Keratinocyte (primary cell): ENCODE data around the gene ISG20L2. TPM values are rescaled to one million over a fixed set of nuclear protein-coding genes. Genes with fewer than 3 reads are reported as not detected.

ENCODE experiments used
- DNase-seq: peaks from one replicate; pipeline ENCODE4 v3.0.0-alpha.2; 2011; ENCODE audit warnings: low read depth, missing footprints, low spot score
- FAIRE-seq: peaks from 2 replicates; lab custom pipeline; 2011; peaks lifted over from hg19 to GRCh38; lab: Jason Lieb, UNC
- H2AFZ ChIP-seq: 2 replicates; pipeline ENCODE4 v1.6.0; 2012; ENCODE audit warnings: low read length, control low read depth, inconsistent platforms; ENCODE audit not compliant: control insufficient read depth
- H3K27ac ChIP-seq: 2 replicates; pipeline ENCODE4 v1.5.1; 2011; ENCODE audit warnings: low read length; ENCODE audit not compliant: control insufficient read depth, insufficient read depth
- H3K27me3 ChIP-seq: 3 replicates; pipeline ENCODE4 v1.6.0; 2011; ENCODE audit warnings: low read length; ENCODE audit not compliant: control insufficient read depth, insufficient read depth; ENCODE audit errors: extremely low read depth
- H3K36me3 ChIP-seq, 2 experiments: 2 replicates in 1 of 2; 3 replicates in 1 of 2; pipeline ENCODE4 v1.5.1; 2011; ENCODE audit warnings: low read length in 2 of 2, mild to moderate bottlenecking in 1 of 2; ENCODE audit not compliant: control insufficient read depth in 2 of 2, insufficient read depth in 2 of 2; ENCODE audit errors: extremely low read depth in 1 of 2
- H3K4me1 ChIP-seq: 3 replicates; pipeline ENCODE4 v1.5.1; 2011; ENCODE audit warnings: low read length; ENCODE audit not compliant: control insufficient read depth, insufficient read depth; ENCODE audit errors: extremely low read depth
- H3K4me2 ChIP-seq: 3 replicates; pipeline ENCODE4 v1.6.0; 2011; ENCODE audit warnings: low read depth, low read length; ENCODE audit not compliant: control insufficient read depth, insufficient read depth; ENCODE audit errors: extremely low read depth
- H3K4me3 ChIP-seq, 3 experiments: fragments of 200-600 bp in 1 of 3; sonication (generic) in 1 of 3; 2 replicates in 2 of 3; 3 replicates in 1 of 3; pipeline ENCODE4 v1.5.1; 2011 to 2016; ENCODE audit warnings: low read length in 3 of 3, mild to moderate bottlenecking in 3 of 3, control low read depth in 2 of 3, inconsistent platforms in 1 of 3, low read depth in 1 of 3, mixed read lengths in 1 of 3, mixed run types in 1 of 3, moderate library complexity in 1 of 3; ENCODE audit not compliant: control insufficient read depth in 2 of 3, insufficient read depth in 2 of 3; ENCODE audit errors: extremely low read depth in 1 of 3
- H3K79me2 ChIP-seq: 2 replicates; pipeline ENCODE4 v1.6.0; 2012; ENCODE audit warnings: low read length; ENCODE audit not compliant: control insufficient read depth, insufficient read depth
- H3K9ac ChIP-seq: 3 replicates; pipeline ENCODE4 v1.6.0; 2011; ENCODE audit warnings: low read length; ENCODE audit not compliant: control insufficient read depth, insufficient read depth; ENCODE audit errors: extremely low read depth
- H3K9me1 ChIP-seq: 3 replicates; pipeline ENCODE4 v1.6.0; 2011; ENCODE audit warnings: low read length; ENCODE audit not compliant: control insufficient read depth, insufficient read depth; ENCODE audit errors: extremely low read depth
- H3K9me3 ChIP-seq: 2 replicates; pipeline ENCODE4 v1.5.1; 2012; ENCODE audit warnings: low read depth, low read length; ENCODE audit not compliant: control insufficient read depth
- H4K20me1 ChIP-seq: 3 replicates; pipeline ENCODE4 v1.6.0; 2011; ENCODE audit warnings: low read length; ENCODE audit not compliant: control insufficient read depth, insufficient read depth; ENCODE audit errors: extremely low read depth
- CTCF ChIP-seq, 3 experiments: IDR thresholded peaks in 1 of 3; conservative IDR thresholded peaks in 1 of 3; optimal IDR thresholded peaks in 1 of 3; 2 replicates in 2 of 3; 3 replicates in 1 of 3; pipeline versions ENCODE3 to v1.5.1; 2011; ENCODE audit warnings: low read length in 3 of 3, mild to moderate bottlenecking in 3 of 3, moderate library complexity in 2 of 3, control low read depth in 1 of 3, inconsistent platforms in 1 of 3; ENCODE audit not compliant: insufficient read depth in 2 of 3; ENCODE audit errors: extremely low read depth in 1 of 3
- EZH2 ChIP-seq: IDR thresholded peaks from one replicate; pipeline ENCODE4 v1.6.1; 2012; ENCODE audit warnings: inconsistent platforms, mild to moderate bottlenecking, low read length, moderate library complexity
- dilution Hi-C: fragments of 300-500 bp; cut with MboI; formaldehyde crosslinking; loops from one replicate; pipeline ENCODE4 v1.7.0; 2020; ENCODE audit warnings: low sequenced_read_pairs; ENCODE audit not compliant: extremely low pct_ligation_motif_present
- polyA plus RNA-seq, 5 experiments: library from polyadenylated mRNA; depleted of rRNA in 3 of 5; stranded (reverse) in 3 of 5; stranded (forward) in 1 of 5; unstranded in 1 of 5; fragments of >200 nt; gene quantifications; 1 replicate in 1 of 5; 2 replicates in 3 of 5; 3 replicates in 1 of 5; pipeline versions ENCODE4 v1.2.1 to v1.2.3, GENCODE V29; 2011 to 2012; ENCODE audit warnings: missing spikeins in 2 of 5, low read depth in 1 of 5, low replicate concordance in 1 of 5

The ISG20L2 gene
- polyA plus RNA-seq, 1 donor (not counting 4 experiments of a cell fraction or from before 2014, with no cell fraction given): 48.6 TPM

DNA sequence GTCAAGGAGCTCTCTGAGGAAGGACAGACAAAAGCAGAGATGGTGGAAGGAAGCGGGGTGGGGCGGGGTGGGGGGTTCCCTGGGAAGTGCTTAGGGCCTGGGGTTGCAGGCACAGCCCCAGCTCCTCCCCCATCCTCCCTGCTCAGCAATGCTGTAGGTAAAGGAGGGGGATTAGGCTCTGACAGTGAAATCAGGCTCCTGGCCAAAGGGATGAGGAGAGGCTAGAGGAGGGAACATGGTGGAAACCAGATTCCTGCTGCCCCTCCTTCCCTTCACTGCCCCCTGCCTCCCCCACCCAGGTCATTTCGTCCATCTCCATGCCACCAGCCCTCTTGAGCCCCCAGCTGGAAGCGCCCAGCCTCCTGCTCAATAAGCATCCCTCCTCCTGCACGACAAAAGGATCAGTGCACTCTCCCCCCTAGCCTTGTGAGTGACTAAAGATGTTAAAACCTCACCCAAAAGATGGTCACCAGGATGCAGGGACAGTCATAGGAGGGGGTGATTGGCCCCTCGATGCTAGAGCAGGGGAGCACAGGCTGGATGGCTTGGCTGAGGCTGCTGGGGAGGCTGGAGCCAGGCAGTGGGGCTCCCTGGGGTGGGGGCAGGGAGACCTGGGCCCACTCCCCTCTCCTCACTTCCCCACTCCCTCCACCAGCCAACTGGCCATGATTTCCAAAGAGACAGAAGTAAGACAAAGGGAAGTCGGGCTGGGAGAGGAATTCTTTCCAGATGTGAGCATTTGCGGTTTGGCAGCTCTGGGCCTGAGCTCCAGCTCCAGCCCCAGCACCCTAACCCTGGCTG is 20.9 kb downstream of the ISG20L2 start:
- H3K79me2 ChIP-seq: no peaks in the 10 kb centered on the region
- dilution Hi-C loops: no loop called here
- H2AFZ ChIP-seq: no peak overlapping the region
- no peak for FAIRE-seq
- no peak overlapping the region for H3K27ac ChIP-seq
- no peak overlapping the region for H3K4me3 ChIP-seq
- no peaks in the 10 kb centered on the region for H3K36me3 ChIP-seq
- no peaks in the 10 kb centered on the region for H3K9me3 ChIP-seq
- TF ChIP-seq EZH2 (no peak), CTCF (optimal IDR thresholded peaks at IDR 0.05 in 1 of 3, IDR thresholded peaks at IDR 0.05 in 1 of 3, conservative IDR thresholded peaks at IDR 0.05 in 1 of 3; ENCODE audit: extremely low read depth in 1 of 3, insufficient read depth in 2 of 3, low read length in 3 of 3) (no peak)
- peaks cover 37% of the 10 kb centered on the region for H3K4me1 ChIP-seq
- H3K9me1 ChIP-seq: no peaks in the 10 kb centered on the region
- no peak for DNase-seq
- H3K27me3 ChIP-seq: peaks cover 20% of the 10 kb centered on the region
- no peaks in the 10 kb centered on the region for H4K20me1 ChIP-seq
- no peak overlapping the region for H3K4me2 ChIP-seq
- H3K9ac ChIP-seq: no peak overlapping the region

GRCh38 chr1:156706657-156707416 is 21.7 kb downstream of the ISG20L2 start:
- Histone ChIP-seq H3K4me2 (peak overlapping the region; percentile 89), H3K27me3 (peaks cover 20% of the 10 kb centered on the region), H3K27ac (no peak overlapping the region), H3K9ac (no peak overlapping the region), H2AFZ (no peak overlapping the region), H3K4me3 (peak overlapping the region in 2 of 3 experiments; percentile 2 to 50), H3K9me1 (no peaks in the 10 kb centered on the region), H3K9me3 (no peaks in the 10 kb centered on the region), H3K4me1 (peaks cover 37% of the 10 kb centered on the region), H4K20me1 (no peaks in the 10 kb centered on the region), H3K79me2 (no peaks in the 10 kb centered on the region), H3K36me3 (no peaks in the 10 kb centered on the region)
- no peak for TF ChIP-seq CTCF (optimal IDR thresholded peaks at IDR 0.05 in 1 of 3, IDR thresholded peaks at IDR 0.05 in 1 of 3, conservative IDR thresholded peaks at IDR 0.05 in 1 of 3; ENCODE audit: extremely low read depth in 1 of 3, insufficient read depth in 2 of 3, low read length in 3 of 3)
- no peak for TF ChIP-seq EZH2
- DNase-seq (no peak), FAIRE-seq (no peak)
- dilution Hi-C loops: no loop called here
